GM18511 (cell line): ENCODE data around the gene PFKFB1.
"Not testable (repeated sequence)": the region's sequence is repeated elsewhere in the genome, so short reads cannot be mapped to it uniquely, and the experiment has no call there.

ENCODE experiments used
- ATAC-seq: cut with Tn5 transposase; IDR thresholded peaks from one replicate; pipeline ENCODE4 v1.9.1; 2021; ENCODE audit warnings: mild to moderate bottlenecking, moderate library complexity; ENCODE audit not compliant: unreplicated experiment

Gene PFKFB1

GRCh38 chrX:54994668-54995351, 822 bp upstream of the PFKFB1 start:
- ATAC-seq: no peak

GRCh38 chrX:54992911-54993622, 921 bp downstream of the PFKFB1 start:
- ATAC-seq: no peak

GRCh38 chrX:54991706-54992105, 2.3 kb downstream of the PFKFB1 start:
- no peak for ATAC-seq

DNA sequence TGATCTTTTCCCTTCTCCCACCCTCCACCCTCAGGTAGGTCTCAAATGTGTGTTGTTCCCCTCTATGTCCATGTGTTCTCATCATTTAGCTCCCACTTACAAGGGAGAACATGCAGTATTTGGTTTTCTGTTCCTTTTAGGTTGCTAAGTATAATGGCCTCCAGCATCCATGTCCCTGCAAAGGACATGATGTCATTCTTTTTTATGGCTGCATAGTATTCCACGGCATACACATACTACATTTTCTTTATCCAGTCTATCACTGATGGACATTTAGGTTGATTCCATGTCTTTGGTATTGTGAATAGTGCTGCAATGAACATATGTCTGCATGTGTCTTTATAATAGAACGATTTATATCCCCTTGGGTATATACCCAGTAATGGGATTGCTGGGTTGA, 10.7 kb downstream of the PFKFB1 start:
- ATAC-seq: not testable (repeated sequence)

DNA sequence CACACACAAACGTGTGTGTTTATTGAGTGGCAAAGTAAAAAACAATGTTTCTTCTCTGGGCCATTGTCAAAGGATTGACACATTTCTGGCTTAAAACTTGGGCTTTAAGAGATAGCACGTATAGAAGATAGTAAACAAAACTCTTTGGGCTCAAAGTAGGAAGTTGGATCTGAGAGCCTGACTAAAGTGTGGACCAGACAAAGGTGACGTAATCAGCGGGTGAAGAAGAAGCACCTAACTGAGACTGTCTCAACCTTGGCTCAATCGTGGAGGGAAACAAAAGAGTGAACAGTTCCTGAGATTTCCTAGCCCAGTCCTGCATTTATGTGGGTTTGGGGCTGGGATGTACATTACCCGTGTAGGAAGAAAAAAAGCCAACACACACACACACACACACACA, 13.7 kb downstream of the PFKFB1 start:
- no peak for ATAC-seq

GRCh38 chrX:54979432-54979831, 14.6 kb downstream of the PFKFB1 start:
- no peak for ATAC-seq

DNA sequence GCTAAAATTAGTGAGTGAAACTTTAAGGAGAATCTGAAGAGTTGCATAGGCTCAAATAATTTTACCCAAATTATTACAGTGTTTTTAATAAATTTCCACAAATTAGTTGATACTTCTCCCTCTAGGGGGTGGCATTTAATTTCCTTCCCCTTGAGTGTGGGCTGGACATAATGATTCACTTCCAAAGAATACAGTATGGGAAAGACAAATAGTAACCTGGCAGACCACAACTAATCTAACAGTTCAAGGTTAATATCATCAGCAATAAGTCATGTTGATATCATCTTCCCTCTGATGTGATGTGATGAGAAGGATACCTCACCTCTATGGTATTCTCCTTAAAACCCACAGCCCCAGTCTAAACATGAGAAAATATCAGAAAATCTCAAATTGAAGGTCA, 15.5 kb downstream of the PFKFB1 start:
- no peak for ATAC-seq

DNA sequence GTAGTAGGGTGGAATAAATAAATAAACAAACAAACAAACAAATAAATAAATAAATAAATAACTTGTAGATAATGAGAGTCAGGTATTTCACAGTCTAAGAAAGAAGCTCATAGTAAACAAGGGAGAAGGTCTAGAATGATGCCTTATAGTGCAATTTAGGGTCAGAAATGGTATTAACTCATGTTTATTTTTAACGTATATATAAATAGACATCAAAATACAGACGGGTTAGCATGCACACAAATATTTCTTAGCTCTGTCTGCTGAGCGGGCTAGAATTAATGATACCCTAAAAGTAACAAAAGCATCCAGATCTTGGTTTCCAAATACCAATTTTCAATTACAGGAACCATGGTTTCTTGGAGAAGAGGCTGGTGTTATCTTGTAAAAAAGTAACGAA, 16.6 kb downstream of the PFKFB1 start:
- no peak for ATAC-seq

GRCh38 chrX:54964766-54965497, 29.1 kb downstream of the PFKFB1 start:
- ATAC-seq: no peak

- ATAC-seq: no peak
Observed at GRCh38 chrX:54961750-54962149, 32.2 kb downstream of the PFKFB1 start.

DNA sequence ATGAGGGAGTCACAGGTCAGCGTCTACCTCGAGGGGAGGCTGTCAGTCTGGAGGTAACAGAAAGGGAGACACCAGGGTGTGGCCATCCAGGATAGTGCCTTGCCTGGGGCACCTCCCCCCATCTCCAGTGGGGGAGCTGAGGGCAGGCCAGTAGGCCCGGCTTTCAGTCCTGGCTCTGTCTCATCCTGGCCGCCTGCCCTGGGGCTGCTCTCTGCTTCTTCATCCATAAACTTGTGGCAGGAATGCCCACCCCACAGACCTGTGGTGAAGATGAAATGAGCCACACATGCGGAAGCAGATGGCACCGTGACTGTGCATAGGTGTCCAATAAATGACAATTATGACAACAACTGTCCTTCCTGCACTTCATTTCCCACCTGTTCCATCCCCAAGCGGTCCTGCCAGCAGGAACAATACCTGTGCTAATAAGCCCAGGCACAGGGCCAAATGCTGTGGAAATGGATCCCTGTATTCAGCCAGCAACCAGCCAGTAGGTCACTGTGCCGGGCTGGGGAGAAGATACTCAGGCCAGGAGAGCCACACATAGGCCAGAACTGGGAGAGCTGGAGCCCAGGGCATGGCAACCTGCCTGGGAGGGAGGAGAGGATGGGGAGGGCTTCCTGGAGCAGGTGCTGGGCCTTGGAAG, 43.1 kb downstream of the PFKFB1 start:
- ATAC-seq: no peak

DNA sequence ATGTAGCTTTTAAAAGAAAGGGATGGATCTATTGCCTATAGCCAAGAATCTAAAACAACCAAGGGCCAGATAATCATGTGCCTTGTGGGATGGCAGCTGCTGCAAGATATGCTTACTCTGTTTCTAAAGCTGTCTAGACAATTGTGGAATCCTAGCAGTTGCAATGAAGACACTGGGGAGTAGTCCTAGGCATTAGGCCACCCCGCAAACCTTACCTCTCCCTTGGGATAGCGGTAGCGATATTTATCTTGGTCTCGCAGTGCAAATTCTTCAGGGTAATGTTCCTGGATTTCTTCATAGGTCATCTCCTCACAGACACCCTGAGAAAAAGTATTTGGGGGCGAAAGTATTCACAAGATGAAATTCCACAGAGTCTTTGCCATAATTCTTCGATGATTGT, 48.8 kb downstream of the PFKFB1 start:
- no peak for ATAC-seq

- no peak for ATAC-seq
Observed at GRCh38 chrX:54944816-54945215, 49.2 kb downstream of the PFKFB1 start.

DNA sequence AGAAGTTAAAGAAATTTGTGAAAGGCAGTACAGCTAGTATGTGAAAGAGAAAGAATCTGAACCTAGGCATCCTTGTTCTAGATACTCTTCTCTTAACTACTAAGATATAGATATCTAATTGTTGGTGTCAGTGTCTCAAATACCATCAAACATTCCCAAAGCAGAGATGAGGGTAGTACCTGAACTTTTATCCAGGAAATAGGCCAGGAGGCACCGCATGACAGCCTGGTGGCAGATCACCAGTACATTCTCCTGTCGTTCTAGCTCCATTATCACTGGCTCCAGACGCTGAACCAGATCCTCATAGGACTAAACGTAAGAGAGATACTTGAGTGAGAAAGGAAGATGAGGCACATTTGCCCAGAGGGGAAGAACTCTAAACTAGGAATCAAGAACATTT, 56.6 kb downstream of the PFKFB1 start:
- ATAC-seq: no peak

GRCh38 chrX:54935306-54935705, 58.7 kb downstream of the PFKFB1 start:
- no peak for ATAC-seq

GRCh38 chrX:54934890-54935289, 59.1 kb downstream of the PFKFB1 start:
- ATAC-seq: no peak

DNA sequence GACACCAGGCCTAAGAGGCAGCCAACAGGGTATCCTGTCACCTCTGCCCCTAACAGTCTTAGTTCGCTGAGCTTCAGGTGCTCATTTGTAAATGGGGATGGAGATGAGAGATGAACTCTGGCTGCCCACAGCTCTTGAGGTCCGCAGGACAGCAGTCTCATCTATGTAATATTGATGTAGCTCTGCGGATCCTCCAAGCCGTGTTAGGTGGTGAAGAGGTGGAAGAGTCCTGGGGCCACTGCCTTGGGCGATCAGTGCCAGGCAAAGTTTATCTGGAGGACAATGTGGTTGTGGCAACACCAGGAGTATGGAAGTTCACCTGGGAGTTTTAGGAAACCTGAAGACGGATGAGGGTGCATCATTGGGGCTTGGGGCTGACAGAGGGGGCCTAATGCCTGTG, 59.9 kb downstream of the PFKFB1 start:
- ATAC-seq: no peak

DNA sequence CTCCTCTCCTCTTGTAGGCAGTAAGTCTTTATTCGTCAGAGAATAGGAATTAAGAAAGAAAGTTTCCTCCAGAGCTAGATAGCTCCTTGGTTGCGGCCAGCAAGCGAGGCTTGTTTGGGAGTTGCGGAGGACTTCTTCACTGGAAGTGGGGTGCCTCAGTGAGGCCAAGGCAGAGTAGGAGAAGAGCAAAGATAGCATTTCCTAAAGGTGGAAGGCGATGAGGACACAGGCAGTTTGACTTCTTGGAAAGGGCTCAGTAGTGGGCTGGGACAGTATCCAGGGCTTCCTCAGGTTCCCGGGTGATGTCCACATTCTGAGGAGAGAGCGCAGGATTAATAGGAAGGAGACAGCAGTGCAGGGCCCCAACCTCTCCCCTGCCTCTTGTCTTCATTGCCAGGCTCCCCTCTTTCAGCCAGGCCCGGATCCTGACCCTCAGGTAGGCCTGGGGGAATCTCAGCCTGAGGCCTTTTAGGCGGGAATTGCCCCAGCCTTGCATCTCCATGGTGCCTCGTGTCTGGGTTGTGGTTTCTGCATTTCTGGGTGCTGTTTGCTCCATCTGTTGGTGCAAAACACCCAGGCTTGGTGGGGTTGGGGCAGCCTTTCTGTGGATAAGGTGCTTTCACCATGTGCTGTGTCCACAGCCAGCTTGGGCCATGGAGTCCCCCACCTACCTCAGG, 60.7 kb downstream of the PFKFB1 start:
- ATAC-seq: no peak

GRCh38 chrX:54931107-54931506, 62.9 kb downstream of the PFKFB1 start:
- ATAC-seq: no peak

DNA sequence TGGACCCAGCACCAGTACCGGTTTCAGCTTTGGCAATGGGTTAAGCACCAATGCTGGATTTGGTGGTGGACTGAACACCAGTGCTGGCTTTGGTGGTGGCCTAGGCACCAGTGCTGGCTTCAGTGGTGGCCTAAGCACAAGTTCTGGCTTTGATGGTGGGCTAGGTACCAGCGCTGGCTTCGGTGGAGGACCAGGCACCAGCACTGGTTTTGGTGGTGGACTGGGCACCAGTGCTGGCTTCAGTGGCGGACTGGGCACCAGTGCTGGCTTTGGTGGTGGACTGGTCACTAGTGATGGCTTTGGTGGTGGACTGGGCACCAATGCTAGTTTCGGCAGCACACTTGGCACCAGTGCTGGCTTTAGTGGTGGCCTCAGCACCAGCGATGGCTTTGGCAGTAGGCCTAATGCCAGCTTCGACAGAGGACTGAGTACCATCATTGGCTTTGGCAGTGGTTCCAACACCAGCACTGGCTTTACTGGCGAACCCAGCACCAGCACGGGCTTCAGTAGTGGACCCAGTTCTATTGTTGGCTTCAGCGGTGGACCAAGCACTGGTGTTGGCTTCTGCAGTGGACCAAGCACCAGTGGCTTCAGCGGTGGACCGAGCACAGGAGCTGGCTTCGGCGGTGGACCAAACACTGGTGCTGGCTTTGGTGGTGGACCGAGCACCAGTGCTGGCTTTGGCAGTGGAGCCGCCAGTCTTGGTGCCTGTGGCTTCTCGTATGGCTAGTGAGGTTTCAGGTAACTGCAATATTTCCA, 63.5 kb downstream of the PFKFB1 start:
- no peak for ATAC-seq
